Central memory CD4-positive, alpha-beta T cell (primary cell): ENCODE results near the gene REN.

ENCODE experiments used
- DNase-seq: peaks from one replicate; pipeline ENCODE4 v3.0.0; 2022
- total RNA-seq, 3 experiments: gene quantifications; one replicate each; lab custom pipeline; 2026; lab: John Stamatoyannopoulos, UW

The REN gene
- total RNA-seq: 0 reads per million in 3 experiments

- no peak for DNase-seq
These were observed at the start of gene REN for GRCh38 chr1:204166219-204166618. Gene REN (minus strand): TSS chr1:204166337. CDS start chr1:204166293, 44 bp downstream.

DNA sequence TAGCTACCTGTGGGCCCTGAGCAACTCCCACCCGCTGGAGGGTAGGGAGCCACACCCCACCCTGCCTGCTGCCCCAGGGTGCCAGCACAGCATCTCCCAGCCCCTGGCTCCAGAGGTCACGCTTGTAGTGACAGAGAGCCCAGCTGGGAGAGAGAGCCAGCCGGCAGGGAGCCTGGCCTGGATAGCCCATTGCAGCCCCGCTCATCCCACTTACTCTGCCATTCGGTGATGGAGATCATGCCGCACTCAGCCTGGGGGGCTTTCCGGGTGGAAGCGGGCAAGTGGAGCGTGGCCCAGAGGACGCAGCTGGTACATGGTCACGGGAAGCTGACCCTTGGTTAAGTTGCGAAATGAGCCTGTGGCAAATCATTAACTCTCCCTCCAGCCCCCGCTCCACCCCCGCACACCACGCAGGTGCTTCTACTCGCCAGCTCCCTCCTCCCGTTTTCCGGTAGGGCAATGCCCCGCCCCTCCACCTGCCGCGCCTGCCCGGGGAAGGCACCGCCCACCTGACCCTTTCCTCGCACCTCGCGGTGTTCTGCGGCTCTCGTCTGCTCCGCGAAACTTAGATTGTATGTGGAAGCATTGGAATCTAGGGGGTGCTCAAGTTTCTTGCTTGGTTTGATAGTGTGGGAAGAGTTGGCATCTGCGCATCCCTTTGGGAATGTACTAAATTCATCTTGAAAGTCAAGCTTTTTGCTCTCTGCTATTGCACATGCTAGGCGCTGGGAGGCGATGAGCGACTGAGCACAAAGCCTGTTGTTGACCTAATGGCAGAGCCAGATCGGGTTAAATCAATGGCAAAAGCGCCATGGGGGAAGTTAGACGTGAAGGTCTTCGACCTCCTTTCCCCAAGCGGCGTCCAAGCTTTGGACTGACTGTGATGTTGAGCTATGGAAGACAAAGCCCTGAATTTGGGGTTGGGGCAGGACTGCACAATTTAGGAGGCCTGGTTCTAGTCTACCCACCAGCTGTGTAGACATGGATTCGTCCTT, 47.8 kb upstream of the REN start, which contains the start of gene GOLT1A:
Gene GOLT1A, minus strand, starts transcription at position 321 of the 995 bp plus-strand sequence. Its CDS starts 82 bp downstream, at position 239.
- peak; percentile 17 for DNase-seq

DNA sequence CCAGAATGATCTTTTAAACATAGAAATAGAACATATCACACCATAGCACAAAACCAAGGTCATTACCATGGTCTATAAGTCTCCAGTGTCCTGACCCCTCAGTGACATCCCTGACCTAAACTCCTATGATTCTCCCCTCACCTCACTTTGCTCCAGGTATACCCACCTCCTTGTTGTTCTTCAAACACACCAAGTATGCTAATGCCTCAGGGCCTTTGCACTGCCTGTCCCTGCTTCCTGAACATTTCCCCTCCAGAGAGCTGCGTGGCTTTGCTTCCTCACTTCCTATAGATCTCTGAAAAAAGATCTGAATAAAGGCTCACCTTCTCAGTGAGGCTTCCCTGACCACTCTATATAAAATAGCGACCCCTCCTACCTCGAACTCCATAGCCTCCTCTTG, 46.6 kb upstream of the REN start:
- no peak for DNase-seq

- DNase-seq: no peak
These were observed 44.9 kb upstream of the REN start for GRCh38 chr1:204211046-204211445.

- peak; percentile 47 for DNase-seq
These were observed 41.0 kb upstream of the REN start for GRCh38 chr1:204207136-204207616.

DNA sequence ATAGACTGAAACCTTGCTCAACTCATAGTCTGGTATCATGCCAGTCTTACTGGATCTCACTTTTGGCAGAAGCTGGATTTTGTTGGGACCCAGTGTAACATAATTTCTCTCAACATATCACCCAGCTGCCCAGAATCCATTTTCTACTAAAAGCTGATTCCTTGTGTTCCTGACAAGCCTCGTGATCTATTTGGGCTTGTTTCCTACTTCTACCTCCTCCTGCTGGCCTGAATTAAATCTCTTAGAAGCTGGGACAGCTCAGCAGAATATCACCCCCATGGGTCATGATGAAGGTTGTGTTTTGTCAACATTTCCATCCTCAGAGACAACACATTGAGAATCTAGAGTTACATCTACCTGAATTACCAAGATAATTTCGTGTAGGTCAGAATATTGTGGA, 40.0 kb upstream of the REN start:
- no peak for DNase-seq

GRCh38 chr1:204205486-204205885, 39.3 kb upstream of the REN start:
- no peak for DNase-seq

GRCh38 chr1:204204944-204205343, 38.8 kb upstream of the REN start:
- no peak for DNase-seq

GRCh38 chr1:204203206-204203767, 37.1 kb upstream of the REN start:
- DNase-seq: no peak

- no peak for DNase-seq
These were observed 36.3 kb upstream of the REN start for GRCh38 chr1:204202481-204202880.

DNA sequence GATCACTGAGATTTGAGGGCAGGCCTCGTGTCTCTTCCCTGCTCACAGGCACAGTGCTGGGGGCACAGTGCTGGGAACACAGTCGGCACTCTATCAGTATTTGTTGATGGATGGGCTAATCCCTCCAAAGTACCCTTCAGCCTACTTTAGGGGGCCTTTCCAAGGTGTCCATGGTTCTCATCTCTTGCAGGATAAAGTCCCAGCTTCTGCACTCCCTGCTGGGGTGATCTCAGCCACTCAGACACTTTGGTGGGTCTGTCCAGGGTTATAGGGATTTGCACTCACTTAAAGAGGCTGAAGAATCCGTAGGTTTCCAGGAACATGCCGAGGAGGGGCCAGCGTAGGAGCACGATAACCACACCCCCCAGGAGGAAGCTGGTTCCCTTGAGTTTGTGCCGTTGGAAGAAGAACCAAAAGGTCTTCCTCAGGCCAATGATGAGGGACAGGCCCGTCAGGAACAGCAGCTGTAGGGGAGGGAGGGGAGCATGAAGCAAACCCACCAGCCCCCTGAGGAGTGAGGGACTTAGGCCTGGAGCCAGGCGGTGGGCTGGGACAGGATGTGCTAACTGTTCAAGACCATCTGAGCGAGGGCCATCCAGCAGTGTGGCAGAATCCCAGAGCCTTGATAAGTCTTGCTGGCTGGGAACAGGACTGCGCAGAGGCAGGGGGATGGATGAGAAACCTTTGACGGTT, 35.4 kb upstream of the REN start:
- no peak for DNase-seq

- DNase-seq: no peak
These were observed 33.4 kb upstream of the REN start for GRCh38 chr1:204199579-204199978.

- no peak for DNase-seq
These were observed 32.5 kb upstream of the REN start for GRCh38 chr1:204198348-204199340.

DNA sequence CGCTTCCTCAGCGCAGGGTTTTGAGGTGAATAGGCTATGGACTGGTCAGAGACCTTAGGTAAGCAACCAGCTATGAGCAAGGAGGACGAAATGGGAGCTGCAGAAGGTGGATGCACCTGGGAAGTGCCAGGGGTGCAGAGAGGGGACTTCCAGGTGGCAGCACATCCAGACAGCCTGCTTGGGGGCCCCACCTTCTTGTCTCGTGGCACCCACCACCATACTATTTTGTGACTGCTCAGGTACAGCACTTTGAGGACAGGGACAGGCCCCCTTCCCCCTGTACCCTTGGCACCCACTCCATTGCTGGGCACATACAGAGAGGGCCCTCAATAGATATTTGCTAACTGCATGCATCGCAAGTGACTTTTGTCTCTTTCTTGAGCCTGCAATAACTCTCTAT, 30.9 kb upstream of the REN start:
- DNase-seq: no peak

DNA sequence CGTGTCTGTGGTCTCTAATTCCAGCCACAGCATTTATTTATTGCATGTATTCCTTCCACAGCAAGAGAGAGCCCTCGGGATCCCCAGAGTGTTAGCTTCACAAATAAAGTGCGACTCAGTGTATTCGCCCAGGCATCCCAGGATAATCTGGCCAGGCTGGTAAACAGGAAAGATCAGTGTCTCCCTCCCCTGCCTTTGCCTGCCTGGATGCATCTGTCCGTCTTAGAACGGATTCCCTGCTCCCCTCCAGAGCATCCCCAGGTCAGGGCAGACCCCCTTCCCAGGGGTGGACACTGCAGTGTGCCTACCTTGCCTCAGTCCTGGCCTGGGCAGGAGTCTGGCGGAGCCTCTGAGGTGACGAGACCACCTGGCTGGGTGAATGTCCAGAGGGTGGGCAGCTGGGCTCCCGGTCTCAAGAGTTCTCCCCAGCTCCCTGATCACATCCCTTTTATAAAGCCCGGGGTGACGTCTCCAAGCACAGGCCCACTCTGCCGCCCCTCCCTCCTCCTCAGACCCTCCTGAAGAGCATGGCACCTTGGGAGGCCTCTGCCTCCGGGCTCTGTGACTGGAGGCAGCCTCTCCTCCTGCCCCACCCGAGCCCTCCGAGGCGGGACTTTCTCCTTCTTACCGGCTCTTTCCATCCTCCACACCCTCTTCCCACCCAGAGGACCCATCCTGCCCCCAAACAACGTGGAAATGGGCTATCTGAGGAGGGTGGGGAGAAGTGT, 30.1 kb upstream of the REN start, which contains the start of gene KISS1:
Gene KISS1, minus strand, starts transcription at position 424 of the 728 bp plus-strand sequence. CDS start 3,615 bp downstream, outside the sequence.
- DNase-seq: no peak

DNA sequence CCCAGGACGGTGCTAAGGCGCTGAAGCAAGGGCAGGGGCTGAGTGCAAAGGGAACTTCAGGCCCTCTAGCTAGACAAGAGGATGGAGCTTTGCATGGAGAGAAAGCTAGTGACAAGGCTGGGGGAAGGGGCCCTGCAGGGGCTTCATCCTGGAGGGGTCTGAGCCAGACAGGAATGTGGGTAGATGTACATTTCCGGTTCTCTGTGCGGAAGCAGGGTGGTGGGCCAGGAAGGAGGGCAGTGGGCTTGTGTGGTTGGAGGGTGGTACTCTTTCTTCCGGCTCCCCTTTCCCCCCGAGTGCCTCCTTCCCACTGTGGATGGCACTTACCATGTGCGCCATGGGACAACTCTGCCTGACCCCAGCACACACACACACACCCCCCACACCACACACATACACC, 28.6 kb upstream of the REN start:
- no peak for DNase-seq

DNA sequence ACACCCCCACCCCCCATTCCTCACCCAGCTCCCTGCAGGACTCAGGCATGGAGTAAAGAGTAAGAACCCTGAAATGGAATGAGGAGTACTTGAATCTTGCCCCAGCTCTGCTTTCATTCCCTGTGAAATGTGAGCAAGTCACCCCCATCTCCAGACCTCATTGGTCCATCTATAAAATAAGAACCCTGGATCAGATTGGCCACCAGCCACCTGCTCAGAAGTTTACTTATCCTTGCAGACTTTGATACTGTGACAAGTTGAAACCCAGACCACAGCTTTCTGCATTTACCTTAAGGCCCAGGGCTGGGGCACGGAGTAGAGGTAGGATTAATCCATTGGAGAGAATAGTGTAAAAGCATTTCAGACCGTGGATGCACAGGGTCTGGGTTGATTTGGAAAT, 27.9 kb upstream of the REN start:
- DNase-seq: no peak

- no peak for DNase-seq
These were observed 26.6 kb upstream of the REN start for GRCh38 chr1:204192589-204193352.

- DNase-seq: no peak
These were observed 25.9 kb upstream of the REN start for GRCh38 chr1:204192046-204192445.

- no peak for DNase-seq
These were observed 25.3 kb upstream of the REN start for GRCh38 chr1:204191456-204191855.
